LoVo (cell line): ENCODE data around the gene UBE2Q2.
"Not testable (repeated sequence)": the region's sequence is repeated elsewhere in the genome, so short reads cannot be mapped to it uniquely, and the experiment has no call there.

Experiments
- DNase-seq: peaks from one replicate; pipeline ENCODE4 v3.0.0-alpha.2; 2016; ENCODE audit warnings: low spot score

Gene UBE2Q2

DNA sequence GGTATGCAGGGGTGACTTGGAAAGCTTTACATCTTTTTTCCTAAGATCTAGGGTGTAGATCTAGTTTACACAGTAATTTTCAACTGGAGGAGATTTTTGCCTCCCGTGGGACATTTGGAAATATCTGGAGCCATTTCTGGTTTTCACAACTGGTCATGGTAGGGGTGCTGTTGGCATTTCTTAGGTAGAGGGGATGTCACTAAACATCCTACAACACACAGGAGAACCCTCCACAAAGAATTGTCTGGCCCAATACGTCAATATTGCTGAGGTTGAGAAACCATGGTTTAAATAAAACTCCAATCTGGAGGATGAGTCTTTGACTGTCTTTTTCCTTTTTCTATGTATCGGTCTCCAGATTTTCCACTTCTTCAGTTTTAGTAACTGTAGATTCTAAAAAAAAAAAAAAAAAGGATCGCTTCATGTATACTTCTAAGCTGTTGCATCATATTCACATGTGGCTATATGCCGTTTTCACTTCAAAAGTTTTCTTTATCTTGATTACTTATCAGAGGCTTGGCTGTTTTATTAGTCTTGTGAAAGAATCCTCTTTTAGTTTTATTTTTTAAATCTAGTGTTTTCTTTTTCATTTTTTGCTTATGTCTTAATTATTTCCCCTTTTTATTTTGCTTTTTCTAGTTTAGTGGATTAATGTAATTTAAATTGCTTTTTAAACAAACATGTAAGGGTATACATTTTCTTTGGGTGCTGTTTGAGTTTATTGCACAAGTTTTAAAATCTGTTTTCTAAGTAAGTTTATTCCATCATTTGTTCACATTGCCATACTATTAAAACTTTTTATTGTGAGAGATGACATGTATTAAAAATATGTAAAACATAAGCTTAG, 21.2 kb downstream of the UBE2Q2 start:
- DNase-seq = no peak

DNA sequence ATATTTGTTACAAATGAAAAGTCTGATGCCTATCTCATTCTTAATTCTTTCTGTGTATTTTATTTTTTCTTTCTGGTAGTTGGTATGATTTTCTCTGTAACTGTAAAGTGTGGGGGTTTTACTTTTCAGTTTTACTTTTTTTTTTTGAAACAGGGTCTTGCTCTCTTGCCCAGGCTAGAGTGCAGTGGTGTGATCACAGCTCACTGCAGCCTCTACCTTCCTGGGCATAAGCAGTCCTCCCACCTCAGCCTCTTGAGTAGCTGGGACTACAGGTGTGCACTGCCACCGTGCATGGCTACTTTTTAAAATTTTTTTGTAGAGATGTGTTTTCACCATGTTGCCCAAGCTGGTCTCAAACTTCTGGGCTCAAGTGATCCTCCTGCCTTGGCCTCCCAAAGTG, 22.8 kb downstream of the UBE2Q2 start:
- not testable (repeated sequence) for DNase-seq

GRCh38 chr15:75866916-75867315, 23.7 kb downstream of the UBE2Q2 start:
- DNase-seq = no peak

- no peak for DNase-seq
Measured at GRCh38 chr15:75867449-75867848, 24.2 kb downstream of the UBE2Q2 start.

- no peak for DNase-seq
Measured at GRCh38 chr15:75868019-75868418, 24.8 kb downstream of the UBE2Q2 start.

- no peak for DNase-seq
Measured at GRCh38 chr15:75869446-75869845, 26.2 kb downstream of the UBE2Q2 start.

GRCh38 chr15:75871589-75871988, 28.3 kb downstream of the UBE2Q2 start:
- DNase-seq = not testable (repeated sequence)

- no peak for DNase-seq
Measured at GRCh38 chr15:75872403-75872990, 29.2 kb downstream of the UBE2Q2 start.

DNA sequence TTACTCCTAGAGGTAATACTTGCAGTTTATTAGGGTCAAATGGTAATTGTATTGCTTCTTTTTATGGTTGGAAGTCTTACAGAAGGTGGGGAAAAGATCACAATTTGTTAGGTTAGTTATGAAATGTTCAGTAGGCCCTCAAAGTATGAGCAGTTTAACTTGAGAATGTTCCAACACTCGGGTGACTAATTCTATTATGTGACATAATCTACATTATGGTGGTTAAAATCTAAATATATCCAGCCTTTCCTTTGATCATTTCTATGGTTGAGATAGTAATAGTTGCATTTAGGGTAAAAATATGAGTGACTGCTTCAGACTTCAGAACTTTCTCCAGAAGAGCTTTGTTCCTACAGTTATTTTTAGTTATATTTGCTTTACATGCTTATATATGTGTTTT, 40.8 kb downstream of the UBE2Q2 start:
- DNase-seq = no peak

DNA sequence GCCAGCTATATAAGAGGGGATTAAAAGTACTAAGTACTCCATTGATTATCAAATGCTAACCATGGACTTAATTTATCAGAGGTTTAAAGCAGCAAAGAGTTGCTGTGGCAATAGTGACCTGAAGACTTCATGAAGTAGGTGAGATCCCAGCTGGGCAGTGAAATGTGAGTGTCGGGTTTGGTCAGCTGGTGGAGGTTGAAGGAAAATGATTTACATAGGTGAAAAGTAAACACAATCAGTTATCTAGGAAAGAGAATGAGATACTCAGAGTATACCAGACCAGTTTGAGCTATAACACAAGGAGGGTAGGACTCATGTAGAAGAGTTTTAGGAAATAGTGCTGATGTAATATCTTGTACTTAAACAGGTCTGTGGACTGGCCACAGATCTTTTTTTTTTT, 43.9 kb downstream of the UBE2Q2 start:
- no peak for DNase-seq

DNA sequence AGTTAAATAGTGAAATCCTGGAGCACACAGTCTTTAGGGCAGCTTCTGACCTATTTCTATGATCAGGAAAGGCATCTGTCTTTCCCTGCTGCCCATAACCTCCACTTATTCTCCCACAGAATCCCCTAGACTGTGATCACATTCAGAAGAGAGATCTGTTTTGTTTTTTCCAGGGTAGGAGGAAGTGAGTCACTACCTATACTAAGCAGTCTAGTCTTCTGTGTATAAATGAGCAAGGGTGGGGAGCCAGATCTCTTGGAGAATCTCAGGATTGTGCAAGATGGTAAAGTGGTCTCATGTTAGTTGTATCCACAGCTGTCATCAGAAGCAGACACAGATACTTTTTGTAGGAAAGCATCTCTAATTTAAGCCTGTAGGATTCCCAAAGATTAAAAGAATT, 48.6 kb downstream of the UBE2Q2 start:
- DNase-seq = no peak

DNA sequence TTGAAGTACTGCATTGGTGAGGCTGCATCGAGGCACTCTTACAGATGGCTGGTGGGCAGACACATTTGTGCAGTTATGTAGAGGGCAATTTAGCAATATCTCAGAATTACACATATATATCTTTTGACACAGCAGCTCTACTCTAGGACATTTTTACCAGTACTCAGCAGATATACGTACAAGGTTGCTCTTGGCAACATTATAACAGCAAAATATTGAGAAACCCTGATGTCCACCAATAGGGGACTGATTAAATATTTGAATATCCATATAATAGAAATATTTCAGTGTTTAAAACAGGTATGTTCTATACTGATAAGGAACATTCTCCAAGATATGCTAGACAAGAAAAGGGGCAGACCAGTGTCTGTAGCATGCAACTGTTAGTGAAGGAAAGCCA, 52.5 kb downstream of the UBE2Q2 start:
- DNase-seq = no peak

DNA sequence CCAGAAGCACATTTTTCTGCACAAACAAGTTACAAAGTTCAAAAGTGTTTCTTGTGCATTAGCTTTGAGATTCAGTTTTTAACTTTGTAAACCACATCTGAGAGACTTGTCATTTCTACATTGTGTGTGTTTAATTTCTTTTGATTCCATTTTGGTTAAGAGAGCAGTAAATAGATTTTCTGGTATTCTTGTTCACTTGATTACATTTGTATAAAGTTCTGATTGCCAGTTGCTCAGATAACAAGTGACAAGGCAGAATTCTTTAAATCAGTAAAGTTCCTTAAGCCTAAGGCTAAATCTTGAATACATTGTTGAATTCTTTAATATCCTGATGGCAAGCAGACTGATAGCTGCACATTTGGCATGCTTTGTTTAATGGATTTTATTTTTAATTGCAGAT, 57.3 kb downstream of the UBE2Q2 start:
- no peak for DNase-seq

DNA sequence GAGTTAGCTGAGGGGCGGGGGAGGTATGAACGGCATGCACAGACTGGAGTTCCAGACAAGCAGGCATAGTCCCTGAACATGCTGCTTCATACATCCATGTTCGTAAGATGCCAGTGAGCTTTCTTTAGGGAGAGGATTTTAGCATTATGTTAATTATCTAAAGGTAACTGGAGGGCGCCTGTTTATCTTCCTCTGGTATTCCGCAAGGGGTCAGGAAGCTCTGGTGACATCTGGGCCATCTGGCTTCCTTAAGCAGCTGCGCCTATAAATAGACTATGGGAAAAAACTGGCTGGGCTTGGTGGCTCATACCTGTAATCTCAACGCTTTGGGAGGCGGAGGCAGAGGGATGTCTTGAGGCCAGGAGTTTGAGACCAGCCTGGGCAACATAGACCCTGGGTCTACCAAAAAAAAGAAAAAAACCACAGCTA, 58.9 kb downstream of the UBE2Q2 start:
- no peak for DNase-seq

- DNase-seq = peak; percentile 95
Measured at GRCh38 chr15:75903331-75904239, 60.3 kb downstream of the UBE2Q2 start, which contains the start of gene FBXO22. TSS of gene FBXO22 (plus strand) at chr15:75903878. CDS start at chr15:75903964, 86 bp downstream.

DNA sequence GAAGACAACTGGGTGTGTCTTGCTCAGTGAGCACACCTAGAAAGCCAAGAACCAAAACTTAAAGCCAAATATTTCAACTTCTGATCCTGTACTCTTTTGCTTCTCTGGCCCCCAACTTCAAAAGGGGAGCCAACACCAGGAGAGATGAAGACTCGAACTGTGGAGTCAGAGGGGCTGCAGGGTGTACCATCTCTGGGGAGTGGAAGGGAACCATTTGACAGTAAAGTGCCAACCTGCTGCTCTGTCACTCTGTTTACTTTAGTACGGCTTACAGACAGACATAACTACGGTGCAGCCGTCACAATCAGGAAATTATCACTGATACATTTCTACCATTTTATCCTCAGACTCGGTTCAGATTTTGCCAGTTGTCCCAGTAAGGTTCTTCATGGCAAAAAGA, 62.0 kb downstream of the UBE2Q2 start:
- DNase-seq = no peak

- DNase-seq = not testable (repeated sequence)
Measured at GRCh38 chr15:75910355-75910754, 67.1 kb downstream of the UBE2Q2 start.

DNA sequence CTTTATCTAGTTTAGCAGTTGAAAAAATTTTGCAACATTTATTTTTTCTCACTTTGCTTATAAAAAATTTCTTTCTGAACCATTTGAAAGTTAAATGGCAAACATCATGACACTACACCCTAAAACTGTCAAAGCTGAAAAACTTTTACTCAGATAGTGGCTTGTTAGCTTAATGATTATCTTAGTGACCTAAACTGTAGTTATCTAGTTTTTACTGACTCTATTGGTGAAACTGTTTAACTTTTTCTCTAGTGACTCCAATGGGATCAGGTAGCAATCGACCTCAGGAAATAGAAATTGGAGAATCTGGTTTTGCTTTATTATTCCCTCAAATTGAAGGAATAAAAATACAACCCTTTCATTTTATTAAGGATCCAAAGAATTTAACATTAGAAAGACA, 73.7 kb downstream of the UBE2Q2 start:
- DNase-seq = no peak

GRCh38 chr15:75918135-75918534, 74.9 kb downstream of the UBE2Q2 start:
- DNase-seq = no peak

GRCh38 chr15:75920079-75920478, 76.8 kb downstream of the UBE2Q2 start:
- no peak for DNase-seq

GRCh38 chr15:75921732-75922703, 78.8 kb downstream of the UBE2Q2 start:
- DNase-seq = no peak
